Activated effector memory CD4-positive, alpha-beta T cell treated with Interleukin-2 at 50 U/mL for 16 hours (primary cell): Measurements from ENCODE around the gene PGLYRP3.

ENCODE experiments used
- DNase-seq: peaks from one replicate; pipeline ENCODE4 v3.0.0-alpha.2; 2020

Gene PGLYRP3

GRCh38 chr1:153259387-153259786 lies 53.4 kb downstream of the PGLYRP3 start, which contains the start of gene LORICRIN:
TSS of gene LORICRIN (plus strand) at chr1:153259687. CDS start at chr1:153260950, 1,263 bp downstream.
- DNase-seq: no peak

- no peak for DNase-seq
These were observed 59.1 kb downstream of the PGLYRP3 start for GRCh38 chr1:153253693-153254092.

- DNase-seq: no peak
These were observed 59.7 kb downstream of the PGLYRP3 start for GRCh38 chr1:153253076-153253475.

DNA sequence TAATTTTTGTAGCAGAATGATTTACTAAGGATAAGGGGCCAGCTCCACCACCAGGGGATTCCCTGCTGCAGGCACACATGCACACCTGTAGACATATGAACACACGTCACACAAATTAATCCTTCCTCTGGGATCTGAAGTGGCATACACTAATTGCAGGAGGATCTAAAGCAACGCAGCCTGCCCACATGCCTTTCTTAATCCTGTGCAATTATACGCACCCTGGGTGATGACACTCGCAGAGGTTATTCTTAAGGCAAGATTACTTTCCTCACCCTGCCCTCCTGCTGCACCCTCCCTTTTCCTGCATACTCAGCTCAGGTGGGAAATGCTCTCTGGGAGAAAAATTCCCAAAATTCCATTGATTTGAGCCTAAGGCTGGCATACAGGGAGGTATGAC lies 60.8 kb downstream of the PGLYRP3 start:
- no peak for DNase-seq

GRCh38 chr1:153251562-153251961 lies 61.2 kb downstream of the PGLYRP3 start:
- DNase-seq: no peak

GRCh38 chr1:153251087-153251486 lies 61.7 kb downstream of the PGLYRP3 start:
- DNase-seq: no peak

DNA sequence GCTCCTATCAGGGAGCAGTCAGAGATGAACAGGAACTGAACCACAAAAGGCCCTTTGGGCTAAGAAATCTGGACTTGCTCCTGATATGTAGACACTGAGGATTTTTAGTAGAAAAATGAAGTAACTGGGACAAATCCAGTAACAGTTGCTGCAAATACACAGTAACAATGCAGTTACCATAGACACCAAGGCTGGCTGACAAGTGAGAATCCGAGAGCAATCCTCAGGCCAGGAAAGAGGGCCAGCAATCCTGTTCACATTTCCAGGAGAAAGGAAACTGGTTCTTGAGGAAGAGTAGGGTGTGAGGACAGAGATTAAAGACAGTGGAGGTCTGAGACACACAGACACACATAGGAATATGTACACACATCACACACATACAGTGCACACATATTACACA lies 62.6 kb downstream of the PGLYRP3 start:
- DNase-seq: no peak

DNA sequence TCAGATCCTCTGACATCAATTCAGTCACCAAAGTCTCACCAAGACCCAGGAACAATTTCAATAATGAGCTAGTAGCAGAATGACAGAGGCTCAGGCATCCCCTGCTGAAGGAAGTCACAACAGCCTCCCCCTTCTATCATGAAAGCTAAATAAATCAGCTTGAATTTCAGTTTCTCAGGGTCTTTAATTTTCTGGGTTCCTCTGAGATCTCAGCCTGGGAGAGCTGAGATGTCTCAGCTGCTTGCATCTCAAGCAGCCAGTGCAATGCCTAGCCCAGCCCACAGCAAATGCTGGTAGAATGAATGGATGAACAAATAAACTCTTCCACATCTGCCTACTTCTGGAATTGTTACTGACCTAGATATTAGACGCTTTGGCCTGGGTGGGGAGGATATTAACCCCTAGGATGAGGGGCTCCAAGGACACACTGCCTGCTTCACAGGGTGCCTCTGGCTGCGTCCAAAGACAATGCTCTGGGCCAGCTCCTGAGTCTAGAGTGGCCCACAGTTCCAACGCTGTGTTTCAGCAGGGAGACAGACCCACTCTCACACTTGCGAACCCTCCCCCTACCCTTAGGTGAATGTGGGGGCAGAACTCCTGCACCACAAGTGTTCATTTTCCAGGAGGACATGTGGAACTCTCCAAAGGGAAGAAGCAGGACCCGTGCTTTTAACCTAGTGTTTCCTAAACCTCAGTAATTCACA lies 64.4 kb downstream of the PGLYRP3 start:
- no peak for DNase-seq
